Stimulated activated CD4-positive, alpha-beta T cell treated with anti-CD3 and anti-CD28 coated beads, Interleukin-15, amount 100 ng/mL, for 24 hours (primary cell): ENCODE measurements around the gene FOXRED1.
"Not testable (repeated sequence)": the region's sequence is repeated elsewhere in the genome, so short reads cannot be mapped to it uniquely, and the experiment has no call there.

ENCODE experiments used
- DNase-seq: peaks from one replicate; pipeline ENCODE4 v3.0.0-alpha.2; 2020

The FOXRED1 gene

DNA sequence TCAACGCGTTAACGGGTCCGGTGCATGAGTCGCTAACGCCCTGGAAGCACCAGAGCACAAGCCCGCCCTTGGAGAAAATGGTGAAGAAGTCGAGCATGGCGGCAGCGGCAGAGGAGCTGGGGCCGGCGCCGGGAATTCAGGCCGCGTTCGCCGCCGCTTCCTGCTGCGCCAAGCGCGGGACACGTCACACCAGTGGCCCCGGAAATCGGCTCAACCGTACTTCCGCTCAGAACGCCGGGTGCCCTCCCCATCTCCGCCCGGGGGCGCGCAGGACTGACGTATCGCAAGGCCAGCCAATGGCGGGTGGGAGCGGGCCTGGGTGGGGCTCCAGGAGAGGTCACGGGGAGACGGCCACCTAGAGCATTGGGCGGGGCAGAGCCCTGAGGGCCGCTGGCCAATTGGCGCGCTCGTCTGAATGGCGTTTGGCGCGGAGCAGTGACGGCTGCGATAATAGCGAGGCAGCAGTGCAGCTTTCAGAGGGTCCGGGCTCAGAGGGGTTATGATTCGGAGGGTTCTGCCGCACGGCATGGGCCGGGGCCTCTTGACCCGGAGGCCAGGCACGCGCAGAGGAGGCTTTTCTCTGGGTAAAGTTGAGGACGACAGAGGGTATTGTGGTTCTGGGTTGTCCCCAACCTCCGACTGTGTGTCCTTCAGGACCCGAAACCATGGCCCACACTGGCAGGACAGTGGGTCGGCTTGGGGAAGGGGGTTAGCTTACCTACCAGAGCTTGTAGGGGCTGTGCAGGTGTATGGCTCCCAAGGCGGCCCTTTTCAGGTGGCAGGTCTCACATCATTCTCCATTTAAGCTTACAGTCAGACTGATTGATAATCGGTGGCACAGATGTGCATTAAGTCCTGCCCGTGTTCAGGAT, at the start of gene FOXRED1, which contains the start of gene SRPRA:
Gene FOXRED1 (plus strand): TSS at position 447 of the 872 bp plus-strand sequence. CDS start 53 bp downstream, at position 500.
Gene SRPRA (minus strand): TSS at position 188 of the 872 bp plus-strand sequence. CDS start 91 bp downstream, at position 97.
- peak; percentile 100 for DNase-seq

GRCh38 chr11:126219547-126219946, 49.4 kb upstream of the FOXRED1 start:
- no peak for DNase-seq

- DNase-seq: no peak
These were observed 44.2 kb upstream of the FOXRED1 start for GRCh38 chr11:126224647-126225294.

GRCh38 chr11:126225295-126225665, 43.7 kb upstream of the FOXRED1 start:
- DNase-seq: no peak

DNA sequence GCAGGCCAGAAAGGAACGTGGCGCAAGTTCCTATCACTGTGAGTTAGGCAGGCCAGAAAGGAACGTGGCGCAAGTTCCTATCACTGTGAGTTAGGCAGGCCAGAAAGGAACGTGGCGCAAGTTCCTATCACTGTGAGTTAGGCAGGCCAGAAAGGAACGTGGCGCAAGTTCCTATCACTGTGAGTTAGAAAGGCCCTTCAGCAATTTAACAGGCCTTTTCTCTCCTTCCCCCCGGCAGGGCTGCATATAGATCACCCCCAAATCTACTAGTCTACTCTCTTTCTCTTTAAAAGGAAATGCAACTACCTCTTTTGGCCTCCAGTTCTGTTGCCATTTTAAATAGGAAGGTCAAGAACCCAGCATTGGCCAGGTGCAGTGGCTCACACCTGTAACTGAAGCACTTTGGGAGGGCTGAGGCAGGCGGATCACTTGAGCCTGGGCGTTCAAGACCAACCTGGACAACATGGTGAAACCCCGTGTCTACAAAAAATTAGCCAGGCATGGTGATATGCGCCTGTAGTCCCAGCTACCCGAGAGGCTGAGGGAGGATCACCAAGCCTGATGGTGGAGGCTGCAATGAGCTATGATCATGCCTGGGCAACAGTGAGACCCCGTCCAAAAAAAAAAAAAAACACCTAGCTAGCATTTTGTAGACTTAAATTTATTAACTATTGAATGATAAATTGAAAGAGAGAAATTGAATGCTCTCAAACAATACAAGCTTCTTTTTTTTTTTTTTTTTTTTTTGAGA, 42.4 kb upstream of the FOXRED1 start:
- no peak for DNase-seq

- no peak for DNase-seq
These were observed 39.0 kb upstream of the FOXRED1 start for GRCh38 chr11:126229858-126230540.

- no peak for DNase-seq
These were observed 37.1 kb upstream of the FOXRED1 start for GRCh38 chr11:126231725-126232459.

- DNase-seq: no peak
These were observed 36.3 kb upstream of the FOXRED1 start for GRCh38 chr11:126232683-126233082.

DNA sequence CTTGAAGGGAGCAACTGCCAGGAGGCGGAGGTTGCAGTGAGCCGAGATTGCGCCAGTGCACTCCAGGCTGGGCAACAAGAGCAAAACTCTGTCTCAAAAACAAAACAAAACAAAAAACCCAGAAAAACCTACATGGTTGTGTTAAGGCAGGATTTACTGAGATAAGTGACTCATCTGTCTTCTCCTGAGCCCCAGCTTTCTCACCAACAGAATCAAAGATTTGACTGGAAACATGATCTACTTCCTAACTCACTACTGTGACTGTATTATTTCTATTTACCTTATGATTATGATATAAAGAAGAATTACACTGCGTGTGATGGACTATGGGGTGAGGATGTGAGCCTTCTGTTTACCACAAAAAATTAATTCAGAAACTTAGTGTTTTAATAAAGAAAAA, 35.6 kb upstream of the FOXRED1 start:
- no peak for DNase-seq

DNA sequence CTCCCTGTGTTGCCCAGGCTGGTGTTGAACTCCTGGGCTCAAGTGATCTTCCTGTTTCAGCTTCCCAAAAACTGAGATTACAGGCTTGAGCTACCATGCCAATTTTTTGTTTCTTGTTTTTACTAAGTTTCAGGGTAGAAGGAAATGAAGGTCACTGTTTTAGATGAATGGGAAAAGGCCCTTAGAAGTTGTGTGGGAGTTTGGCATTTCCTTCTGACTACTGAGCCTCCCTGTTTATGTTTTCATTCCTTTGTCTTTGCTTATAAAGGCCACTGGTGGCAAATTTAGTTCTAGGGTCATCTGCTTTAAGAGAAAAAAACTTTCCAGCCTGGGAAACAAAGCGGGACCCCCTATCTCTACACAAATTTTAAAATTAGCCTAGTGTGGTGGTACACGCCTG, 22.3 kb upstream of the FOXRED1 start:
- no peak for DNase-seq

DNA sequence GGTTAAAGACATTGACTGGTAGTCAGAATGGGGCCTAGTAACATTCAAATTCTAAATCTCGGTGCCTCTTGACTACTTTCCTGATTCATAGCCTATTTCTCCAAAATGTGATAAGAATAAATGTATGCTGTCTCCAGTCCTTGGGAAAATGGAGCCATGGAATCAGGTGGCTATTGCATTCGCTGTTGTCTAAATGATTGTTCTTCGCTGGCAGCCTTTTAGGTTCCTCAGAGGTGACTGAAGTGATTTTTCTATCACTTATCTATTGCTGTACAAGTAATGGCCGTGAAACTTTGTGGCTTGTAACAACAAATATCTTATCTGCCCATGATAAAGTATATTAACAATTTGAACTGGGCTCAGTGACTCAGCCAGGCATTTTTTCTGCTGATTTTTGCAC, 15.7 kb upstream of the FOXRED1 start:
- DNase-seq: no peak

DNA sequence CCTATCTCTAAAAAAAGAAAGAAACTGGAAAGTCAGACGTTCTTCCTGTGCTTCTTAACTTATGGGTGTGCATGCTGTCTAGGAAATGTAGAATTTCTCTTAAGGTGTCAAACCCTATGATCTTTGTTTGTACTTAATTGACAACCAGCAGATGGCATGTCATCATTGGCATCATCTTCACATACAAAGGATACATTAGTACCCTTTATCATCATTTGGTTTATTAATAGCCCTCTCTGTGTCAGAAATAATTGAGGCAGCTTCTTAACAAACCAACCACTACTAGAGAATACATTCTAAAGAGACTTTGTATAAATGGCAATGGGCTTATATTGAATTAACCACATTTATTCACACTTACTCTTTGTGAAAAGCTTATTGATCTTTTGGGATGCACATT, 14.1 kb upstream of the FOXRED1 start:
- DNase-seq: no peak

- not testable (repeated sequence) for DNase-seq
These were observed 13.4 kb upstream of the FOXRED1 start for GRCh38 chr11:126255507-126255906.

DNA sequence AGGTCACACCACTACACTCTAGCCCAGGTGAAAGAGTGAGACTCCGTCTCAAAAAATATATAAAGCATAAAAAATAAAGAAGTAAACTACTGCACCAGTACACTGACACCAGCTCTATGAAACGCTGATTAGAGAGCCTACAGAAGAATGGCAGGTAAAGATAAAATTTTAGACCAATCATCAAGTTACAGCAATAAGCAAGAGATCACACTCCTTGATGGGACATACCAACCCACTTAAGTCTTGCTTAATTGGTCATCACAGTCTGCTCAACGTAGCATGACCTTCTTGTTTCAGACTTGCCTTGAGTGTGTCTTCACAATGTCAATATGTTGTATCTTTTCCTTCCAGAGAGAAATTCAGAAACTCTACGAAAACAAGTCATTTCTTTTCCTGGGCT, 12.7 kb upstream of the FOXRED1 start:
- no peak for DNase-seq

DNA sequence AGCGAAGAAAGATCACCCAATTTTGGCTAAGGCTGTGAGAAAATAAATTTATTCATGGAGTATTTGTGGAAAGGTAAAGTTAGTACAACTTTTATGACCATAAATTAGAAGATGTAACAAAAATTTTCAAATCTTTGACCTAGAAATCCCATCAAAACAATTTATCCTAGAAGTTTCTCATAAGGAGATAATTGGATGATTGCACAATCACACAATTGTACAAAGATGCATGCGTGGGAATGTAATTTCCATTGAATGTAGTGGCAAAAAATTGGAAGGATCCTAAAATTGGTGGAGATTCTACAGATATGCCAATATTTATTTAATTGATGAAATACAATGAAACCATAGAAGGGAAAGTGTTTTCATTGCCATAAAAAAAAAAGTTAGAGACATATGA, 11.8 kb upstream of the FOXRED1 start:
- no peak for DNase-seq

- DNase-seq: no peak
These were observed 11.2 kb upstream of the FOXRED1 start for GRCh38 chr11:126257764-126258163.

- no peak for DNase-seq
These were observed 6.7 kb upstream of the FOXRED1 start for GRCh38 chr11:126262216-126262615.

GRCh38 chr11:126263489-126263888, 5.5 kb upstream of the FOXRED1 start:
- DNase-seq: no peak

DNA sequence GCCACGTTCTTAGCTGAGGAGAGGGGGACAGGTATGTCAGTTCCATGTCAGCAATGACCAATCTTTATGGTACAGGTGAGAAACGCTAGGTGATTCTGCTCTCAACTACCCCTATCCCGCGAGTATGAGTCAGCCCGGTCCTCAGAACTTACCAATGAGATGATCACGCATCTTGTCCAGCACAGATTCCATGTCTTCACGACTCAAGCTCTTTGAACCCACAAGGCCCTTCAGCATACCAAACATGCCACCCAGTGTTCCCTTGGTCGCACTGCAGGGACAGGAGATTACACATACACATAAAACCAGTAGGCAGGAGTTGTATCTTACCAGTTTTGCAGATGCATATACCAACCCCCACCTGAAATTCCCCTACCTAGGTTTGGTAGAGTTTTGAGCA, 3.1 kb upstream of the FOXRED1 start:
- no peak for DNase-seq

DNA sequence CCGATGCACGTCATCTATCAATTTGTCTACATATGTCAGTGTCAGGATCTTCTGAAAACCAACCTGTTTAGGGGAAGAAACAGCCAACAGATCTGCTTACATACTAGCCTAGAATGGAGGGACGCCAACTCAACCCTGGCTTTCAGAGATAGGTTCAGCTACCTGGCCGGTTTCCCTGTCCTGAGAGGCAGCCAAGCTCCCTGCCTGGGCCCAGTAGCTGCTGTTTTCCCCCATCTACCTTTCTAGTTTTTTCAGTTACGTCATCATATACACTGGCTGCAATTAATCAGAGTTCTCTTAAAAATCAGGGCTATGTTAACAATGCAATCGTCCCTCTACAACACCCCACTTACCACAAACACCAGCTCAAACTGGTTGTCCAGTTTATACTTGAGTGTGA, 1.3 kb upstream of the FOXRED1 start:
- no peak for DNase-seq

DNA sequence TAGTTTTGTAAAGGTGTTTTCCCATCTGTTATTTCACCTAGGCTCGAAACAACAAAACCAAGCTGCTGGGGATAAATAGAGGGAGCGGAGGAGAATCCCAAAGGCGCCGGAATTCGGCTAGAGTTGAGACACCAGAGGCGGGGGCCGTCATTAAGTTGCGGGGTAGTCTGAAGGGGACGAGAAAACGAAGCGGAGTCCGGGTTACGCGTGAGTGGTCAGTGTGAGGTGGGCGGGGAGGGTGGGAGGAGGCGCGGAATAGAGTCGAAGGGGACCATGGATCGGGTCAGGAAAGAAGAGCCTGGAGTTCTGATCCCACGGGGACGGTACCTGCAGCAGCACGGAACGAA, 620 bp upstream of the FOXRED1 start:
- DNase-seq: peak; percentile 16

- DNase-seq: no peak
These were observed 8.4 kb downstream of the FOXRED1 start for GRCh38 chr11:126277322-126277721.
